T-helper 1 cell treated with Interleukin-12 subunit alpha and Interleukin-12 subunit beta and Interleukin-4 antibody, amounts not matched to agents 30 μg/mL and 1 μg/mL, for 36 hours (primary cell): Measurements from ENCODE around the gene NPY4R.
"Not testable (repeated sequence)": the region's sequence is repeated elsewhere in the genome, so short reads cannot be mapped to it uniquely, and the experiment has no call there.

Source experiments
- H3K27ac Mint-ChIP-seq: one replicate; pipeline ENCODE4 v1.8.0; 2021; ENCODE audit warnings: mild to moderate bottlenecking, mixed read lengths
- H3K27me3 Mint-ChIP-seq: one replicate; pipeline ENCODE4 v1.8.0; 2021; ENCODE audit warnings: low read depth, mixed read lengths
- H3K36me3 Mint-ChIP-seq: one replicate; pipeline ENCODE4 v1.8.0; 2021; ENCODE audit warnings: low read depth, mixed read lengths
- H3K4me1 Mint-ChIP-seq: one replicate; pipeline ENCODE4 v1.8.0; 2021; ENCODE audit warnings: low read depth, mixed read lengths
- H3K4me3 Mint-ChIP-seq: one replicate; pipeline ENCODE4 v1.8.0; 2021; ENCODE audit warnings: mild to moderate bottlenecking, moderate library complexity, mixed read lengths
- H3K9me3 Mint-ChIP-seq: one replicate; pipeline ENCODE4 v1.8.0; 2021; ENCODE audit warnings: mixed read lengths

The NPY4R gene

GRCh38 chr10:46465765-46466164, at the start of gene NPY4R:
TSS of gene NPY4R (minus strand) at chr10:46465958. CDS start at chr10:46462635, 3,323 bp downstream.
- H3K4me3 Mint-ChIP-seq, H3K36me3 Mint-ChIP-seq, H3K27me3 Mint-ChIP-seq, H3K4me1 Mint-ChIP-seq, H3K9me3 Mint-ChIP-seq, H3K27ac Mint-ChIP-seq: not testable (repeated sequence)

- no peak overlapping the region for H3K4me3 Mint-ChIP-seq
- no peak overlapping the region for H3K27ac Mint-ChIP-seq
- no peaks in the 10 kb centered on the region for H3K27me3 Mint-ChIP-seq
- no peaks in the 10 kb centered on the region for H3K36me3 Mint-ChIP-seq
- no peaks in the 10 kb centered on the region for H3K9me3 Mint-ChIP-seq
- no peaks in the 10 kb centered on the region for H3K4me1 Mint-ChIP-seq
Observed at GRCh38 chr10:46515366-46515765, 49.6 kb upstream of the NPY4R start.

- Mint-ChIP-seq H3K27ac (no peak overlapping the region), H3K4me3 (no peak overlapping the region), H3K36me3 (no peaks in the 10 kb centered on the region), H3K4me1 (no peaks in the 10 kb centered on the region), H3K9me3 (no peaks in the 10 kb centered on the region), H3K27me3 (no peaks in the 10 kb centered on the region)
Observed at GRCh38 chr10:46514899-46515298, 49.1 kb upstream of the NPY4R start.

GRCh38 chr10:46514431-46514861, 48.7 kb upstream of the NPY4R start:
- Mint-ChIP-seq H3K36me3 (no peaks in the 10 kb centered on the region), H3K4me1 (no peaks in the 10 kb centered on the region), H3K27ac (no peak overlapping the region), H3K4me3 (no peak overlapping the region), H3K27me3 (no peaks in the 10 kb centered on the region), H3K9me3 (no peaks in the 10 kb centered on the region)

- not testable (repeated sequence) for H3K27me3 Mint-ChIP-seq, H3K9me3 Mint-ChIP-seq, H3K36me3 Mint-ChIP-seq, H3K4me3 Mint-ChIP-seq, H3K4me1 Mint-ChIP-seq, H3K27ac Mint-ChIP-seq
Observed at GRCh38 chr10:46513333-46513732, 47.6 kb upstream of the NPY4R start.

GRCh38 chr10:46512725-46513124, 47.0 kb upstream of the NPY4R start:
- H3K4me1 Mint-ChIP-seq, H3K27ac Mint-ChIP-seq, H3K4me3 Mint-ChIP-seq, H3K36me3 Mint-ChIP-seq, H3K9me3 Mint-ChIP-seq, H3K27me3 Mint-ChIP-seq: not testable (repeated sequence)

- H3K9me3 Mint-ChIP-seq, H3K4me1 Mint-ChIP-seq, H3K36me3 Mint-ChIP-seq, H3K4me3 Mint-ChIP-seq, H3K27me3 Mint-ChIP-seq, H3K27ac Mint-ChIP-seq: not testable (repeated sequence)
Observed at GRCh38 chr10:46512002-46512401, 46.2 kb upstream of the NPY4R start.

- not testable (repeated sequence) for H3K36me3 Mint-ChIP-seq
Observed at GRCh38 chr10:46499990-46500389, 34.2 kb upstream of the NPY4R start.

GRCh38 chr10:46498985-46499703, 33.4 kb upstream of the NPY4R start:
- not testable (repeated sequence) for H3K4me1 Mint-ChIP-seq, H3K9me3 Mint-ChIP-seq, H3K27ac Mint-ChIP-seq, H3K27me3 Mint-ChIP-seq, H3K36me3 Mint-ChIP-seq, H3K4me3 Mint-ChIP-seq

More at GRCh38 chr10:46499990-46500389, 34.2 kb upstream of the NPY4R start:
- not testable (repeated sequence) for H3K27ac Mint-ChIP-seq, H3K27me3 Mint-ChIP-seq, H3K4me3 Mint-ChIP-seq, H3K4me1 Mint-ChIP-seq, H3K9me3 Mint-ChIP-seq

- not testable (repeated sequence) for H3K9me3 Mint-ChIP-seq, H3K27ac Mint-ChIP-seq, H3K4me3 Mint-ChIP-seq
Observed at GRCh38 chr10:46497878-46498277, 32.1 kb upstream of the NPY4R start.

GRCh38 chr10:46497401-46497800, 31.6 kb upstream of the NPY4R start:
- not testable (repeated sequence) for H3K4me3 Mint-ChIP-seq, H3K27ac Mint-ChIP-seq, H3K9me3 Mint-ChIP-seq, H3K4me1 Mint-ChIP-seq, H3K27me3 Mint-ChIP-seq, H3K36me3 Mint-ChIP-seq

More at GRCh38 chr10:46497878-46498277, 32.1 kb upstream of the NPY4R start:
- H3K36me3 Mint-ChIP-seq, H3K4me1 Mint-ChIP-seq, H3K27me3 Mint-ChIP-seq: not testable (repeated sequence)

GRCh38 chr10:46491364-46492114, 25.8 kb upstream of the NPY4R start:
- not testable (repeated sequence) for H3K9me3 Mint-ChIP-seq, H3K27me3 Mint-ChIP-seq, H3K36me3 Mint-ChIP-seq, H3K4me1 Mint-ChIP-seq, H3K27ac Mint-ChIP-seq, H3K4me3 Mint-ChIP-seq

GRCh38 chr10:46490285-46490684, 24.5 kb upstream of the NPY4R start:
- not testable (repeated sequence) for H3K36me3 Mint-ChIP-seq

GRCh38 chr10:46486459-46486858, 20.7 kb upstream of the NPY4R start:
- H3K27me3 Mint-ChIP-seq, H3K4me1 Mint-ChIP-seq, H3K36me3 Mint-ChIP-seq, H3K27ac Mint-ChIP-seq, H3K4me3 Mint-ChIP-seq, H3K9me3 Mint-ChIP-seq: not testable (repeated sequence)

More at GRCh38 chr10:46490285-46490684, 24.5 kb upstream of the NPY4R start:
- H3K4me3 Mint-ChIP-seq, H3K27ac Mint-ChIP-seq, H3K4me1 Mint-ChIP-seq, H3K9me3 Mint-ChIP-seq, H3K27me3 Mint-ChIP-seq: not testable (repeated sequence)

- H3K27ac Mint-ChIP-seq, H3K4me1 Mint-ChIP-seq, H3K9me3 Mint-ChIP-seq, H3K36me3 Mint-ChIP-seq, H3K4me3 Mint-ChIP-seq, H3K27me3 Mint-ChIP-seq: not testable (repeated sequence)
Observed at GRCh38 chr10:46474746-46475320, 9.1 kb upstream of the NPY4R start.
